Measurements from ENCODE around the gene UGGT1.

Gene UGGT1

GRCh38 chr2:128215897-128216642 is 125.1 kb downstream of the UGGT1 start:
- no peak for DNase-seq (ENCODE audit: low read depth in 3 of 3)

DNA sequence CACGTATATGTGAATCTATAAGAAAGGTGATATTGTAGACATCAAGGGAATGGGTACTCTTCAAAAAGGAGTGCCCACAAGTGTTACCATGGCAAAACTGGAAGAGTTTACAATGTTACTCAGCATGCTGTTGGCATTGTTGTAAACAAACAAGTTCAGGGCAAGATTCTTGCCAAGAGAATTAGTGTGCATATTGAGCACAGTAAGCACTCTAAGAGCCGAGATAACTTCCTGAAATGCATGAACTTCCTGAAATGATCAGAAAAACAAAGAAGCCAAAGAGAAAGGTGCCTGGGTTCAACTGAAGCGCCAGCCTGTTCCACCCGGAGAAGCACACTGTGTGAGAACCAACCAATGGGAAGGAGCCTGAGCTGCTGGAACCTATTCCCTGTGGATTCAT is 126.7 kb downstream of the UGGT1 start:
- DNase-seq (ENCODE audit: low read depth in 3 of 3), result no peak

- no peak for DNase-seq (ENCODE audit: low read depth in 3 of 3)
Measured at GRCh38 chr2:128219891-128220290, 128.9 kb downstream of the UGGT1 start.

GRCh38 chr2:128227862-128228261 is 136.9 kb downstream of the UGGT1 start:
- DNase-seq (ENCODE audit: low read depth in 3 of 3), result no peak

DNA sequence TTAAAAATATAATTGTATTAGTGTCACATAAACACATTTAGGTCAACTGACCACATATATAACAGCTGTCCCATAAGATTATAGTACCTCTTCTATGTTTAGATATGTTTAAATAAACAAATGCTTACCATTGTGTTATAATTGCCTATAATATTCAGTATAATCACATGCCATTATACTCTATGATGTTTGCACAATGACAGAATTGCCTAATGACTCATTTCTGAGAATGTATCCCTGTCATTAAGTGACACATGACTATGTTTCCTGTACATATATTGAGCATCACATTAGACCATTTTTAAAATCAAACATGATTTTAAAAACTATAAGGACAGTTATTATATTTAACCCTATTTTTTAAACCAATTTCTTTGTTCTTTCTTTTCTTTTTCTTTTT is 137.9 kb downstream of the UGGT1 start:
- DNase-seq (ENCODE audit: low read depth in 3 of 3), result no peak

GRCh38 chr2:128232965-128233789 is 142.2 kb downstream of the UGGT1 start:
- DNase-seq (ENCODE audit: low read depth in 3 of 3), result peak; percentile 65 to 86 (median 74)

GRCh38 chr2:128233790-128234395 is 142.9 kb downstream of the UGGT1 start:
- DNase-seq (ENCODE audit: low read depth in 3 of 3), result no peak

GRCh38 chr2:128234613-128235012 is 143.6 kb downstream of the UGGT1 start:
- no peak for DNase-seq (ENCODE audit: low read depth in 3 of 3)

GRCh38 chr2:128235581-128235980 is 144.6 kb downstream of the UGGT1 start:
- no peak for DNase-seq (ENCODE audit: low read depth in 3 of 3)

GRCh38 chr2:128236491-128237035 is 145.6 kb downstream of the UGGT1 start:
- DNase-seq (ENCODE audit: low read depth in 3 of 3), result no peak

- no peak for DNase-seq (ENCODE audit: low read depth in 3 of 3)
Measured at GRCh38 chr2:128237081-128237534, 146.1 kb downstream of the UGGT1 start.

GRCh38 chr2:128237911-128238697 is 147.1 kb downstream of the UGGT1 start:
- no peak for DNase-seq (ENCODE audit: low read depth in 3 of 3)

- no peak for DNase-seq (ENCODE audit: low read depth in 3 of 3)
Measured at GRCh38 chr2:128241896-128242295, 150.9 kb downstream of the UGGT1 start.
